GM04503 (cell line): ENCODE results near the gene TRIM72.
"Not testable (repeated sequence)": the region's sequence is repeated elsewhere in the genome, so short reads cannot be mapped to it uniquely, and the experiment has no call there.

Experiments
- DNase-seq: peaks from one replicate; pipeline ENCODE4 v3.0.0-alpha.2; 2012; ENCODE audit warnings: low read depth

Gene TRIM72

GRCh38 chr16:31260136-31260931, 46.4 kb downstream of the TRIM72 start:
- no peak for DNase-seq

GRCh38 chr16:31262084-31262483, 48.2 kb downstream of the TRIM72 start:
- DNase-seq: no peak

- DNase-seq: no peak
Observed at GRCh38 chr16:31265329-31266245, 51.7 kb downstream of the TRIM72 start.

GRCh38 chr16:31267332-31268032, 53.6 kb downstream of the TRIM72 start:
- DNase-seq: no peak

GRCh38 chr16:31268033-31268365, 54.1 kb downstream of the TRIM72 start:
- DNase-seq: no peak

GRCh38 chr16:31268891-31269290, 55.0 kb downstream of the TRIM72 start:
- DNase-seq: no peak

- no peak for DNase-seq
Observed at GRCh38 chr16:31269541-31269940, 55.6 kb downstream of the TRIM72 start.

GRCh38 chr16:31269973-31270372, 56.1 kb downstream of the TRIM72 start:
- DNase-seq: not testable (repeated sequence)

- no peak for DNase-seq
Observed at GRCh38 chr16:31270795-31271194, 56.9 kb downstream of the TRIM72 start.

GRCh38 chr16:31271621-31272190, 57.8 kb downstream of the TRIM72 start:
- no peak for DNase-seq

GRCh38 chr16:31273187-31273586, 59.3 kb downstream of the TRIM72 start:
- no peak for DNase-seq

GRCh38 chr16:31273676-31274075, 59.8 kb downstream of the TRIM72 start:
- DNase-seq: peak; percentile 19

GRCh38 chr16:31274831-31275816, 61.2 kb downstream of the TRIM72 start:
- no peak for DNase-seq

- DNase-seq: no peak
Observed at GRCh38 chr16:31276600-31276999, 62.7 kb downstream of the TRIM72 start.

- DNase-seq: no peak
Observed at GRCh38 chr16:31277659-31278260, 63.8 kb downstream of the TRIM72 start.

- not testable (repeated sequence) for DNase-seq
Observed at GRCh38 chr16:31278853-31279252, 64.9 kb downstream of the TRIM72 start.
